HepG2 (cell line): ENCODE measurements around the gene ZNF433. TPM values are rescaled to one million over a fixed set of nuclear protein-coding genes. Genes with fewer than 3 reads are reported as not detected.

Experiments
- ATF1 ChIP-seq: IDR thresholded peaks from 2 replicates; pipeline ENCODE4 v1.6.1; 2016; ENCODE audit warnings: mild to moderate bottlenecking, control low read depth
- HDAC6 ChIP-seq: fragments of 200-600 bp; sonication (generic); IDR thresholded peaks from 2 replicates; pipeline ENCODE4 v1.7.0; 2017; ENCODE audit warnings: mild to moderate bottlenecking, antibody characterized with exemption, low read length, low read depth
- ZFX ChIP-seq: sonication (generic); formaldehyde crosslinking; IDR thresholded peaks from 2 replicates; pipeline ENCODE4 v1.4.0; 2020; ENCODE audit warnings: mild to moderate bottlenecking, low read depth, missing genetic modification reagents, moderate library complexity
- ZNF891 ChIP-seq: sonication (generic); formaldehyde crosslinking; IDR thresholded peaks from 2 replicates; pipeline ENCODE4 v1.5.0; 2020; ENCODE audit warnings: mild to moderate bottlenecking, missing genetic modification reagents
- polyA plus RNA-seq, 8 experiments: library from polyadenylated mRNA; depleted of rRNA in 3 of 8; stranded (reverse) in 7 of 8; unstranded in 1 of 8; fragments of >200 nt; fragmentation: Illumina TruSeq in 4 of 8; extraction: Trizol in 4 of 8; gene quantifications; 2 replicates each; pipeline versions ENCODE4 v1.2.1 to v1.2.3, GENCODE V29; 2011 to 2016; ENCODE audit warnings: low read depth in 4 of 8, missing spikeins in 1 of 8, mixed read lengths in 1 of 8; ENCODE audit not compliant: insufficient read depth in 1 of 8
- total RNA-seq, 5 experiments: library from RNA; depleted of rRNA; stranded (reverse); fragments of >200 nt; fragmentation: Illumina TruSeq; extraction: Trizol; gene quantifications; 2 replicates each; pipeline ENCODE4 v1.2.3, GENCODE V29; 2016; ENCODE audit warnings: low read depth in 1 of 5
- TF ChIP-seq, protein P1 (sequence below): sonication (generic); formaldehyde crosslinking; IDR thresholded peaks from 2 replicates; pipeline ENCODE4 v1.5.1; 2020; ENCODE audit warnings: missing genetic modification reagents, mild to moderate bottlenecking, borderline replicate concordance
- TF ChIP-seq, protein P2 (sequence below): sonication (generic); formaldehyde crosslinking; IDR thresholded peaks from 2 replicates; pipeline ENCODE4 v1.5.0; 2020; ENCODE audit warnings: missing genetic modification reagents, mild to moderate bottlenecking, borderline replicate concordance
- TF ChIP-seq, protein P3 (sequence below): sonication (generic); formaldehyde crosslinking; IDR thresholded peaks from 2 replicates; pipeline ENCODE4 v1.8.1; 2023; ENCODE audit warnings: mild to moderate bottlenecking, moderate library complexity, missing genetic modification reagents
- TF ChIP-seq, protein P4 (sequence below): sonication (generic); formaldehyde crosslinking; IDR thresholded peaks from 2 replicates; pipeline ENCODE4 v1.4.0; 2020; ENCODE audit warnings: missing genetic modification reagents, mild to moderate bottlenecking, borderline replicate concordance
- TF ChIP-seq, protein P5 (sequence below): sonication (generic); formaldehyde crosslinking; IDR thresholded peaks from 2 replicates; pipeline ENCODE4 v1.4.0; 2020; ENCODE audit warnings: missing genetic modification reagents
- TF ChIP-seq, protein P6 (sequence below): sonication (generic); formaldehyde crosslinking; IDR thresholded peaks from 2 replicates; pipeline ENCODE4 v1.5.0; 2020; ENCODE audit warnings: mild to moderate bottlenecking, missing genetic modification reagents, borderline replicate concordance
- TF ChIP-seq, protein P7 (sequence below): sonication (generic); formaldehyde crosslinking; IDR thresholded peaks from 2 replicates; pipeline ENCODE4 v1.5.0; 2020; ENCODE audit warnings: mild to moderate bottlenecking, missing genetic modification reagents

Gene ZNF433
- total and polyA plus RNA-seq, 2 of the 13 experiments (the other 11 are each of a cell fraction or from before 2014, with no cell fraction given) = 1.8 to 4.9 TPM

DNA sequence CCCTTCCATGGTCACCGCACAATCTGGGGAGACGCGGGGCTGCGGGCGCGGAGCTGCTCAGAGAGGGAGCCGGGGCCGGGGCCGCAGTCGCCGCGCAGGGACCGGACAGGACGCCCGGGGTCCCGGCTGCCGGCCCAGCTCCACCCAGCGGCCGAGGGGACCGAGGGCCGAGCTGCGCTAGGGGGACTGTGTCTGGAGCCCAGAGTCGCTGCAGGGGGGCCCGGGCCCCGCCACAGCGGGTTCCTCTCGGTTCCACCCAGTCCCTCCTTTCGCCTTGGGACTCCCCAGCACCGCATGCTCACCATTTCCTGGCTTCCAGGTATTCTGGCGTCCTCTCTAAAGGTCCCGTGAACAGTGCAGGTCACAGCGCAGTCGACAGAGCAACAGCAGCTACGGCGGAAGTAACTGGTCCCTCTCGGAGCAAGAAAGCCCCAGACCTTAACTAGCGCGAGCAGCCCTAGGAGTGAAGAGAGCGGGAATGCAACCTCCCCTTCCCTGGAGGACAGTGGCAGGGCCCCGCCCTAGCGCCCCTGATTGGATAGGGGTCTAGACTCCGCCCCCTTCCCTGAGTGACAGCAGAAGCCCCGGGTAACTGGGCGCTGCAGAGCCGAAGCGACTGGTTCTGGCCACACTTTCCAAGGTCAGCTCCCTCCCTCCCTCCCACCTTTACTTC is 17.2 kb upstream of the ZNF433 start, which contains the start of gene ZNF878 (continued):
- TF ChIP-seq, protein P1, sequence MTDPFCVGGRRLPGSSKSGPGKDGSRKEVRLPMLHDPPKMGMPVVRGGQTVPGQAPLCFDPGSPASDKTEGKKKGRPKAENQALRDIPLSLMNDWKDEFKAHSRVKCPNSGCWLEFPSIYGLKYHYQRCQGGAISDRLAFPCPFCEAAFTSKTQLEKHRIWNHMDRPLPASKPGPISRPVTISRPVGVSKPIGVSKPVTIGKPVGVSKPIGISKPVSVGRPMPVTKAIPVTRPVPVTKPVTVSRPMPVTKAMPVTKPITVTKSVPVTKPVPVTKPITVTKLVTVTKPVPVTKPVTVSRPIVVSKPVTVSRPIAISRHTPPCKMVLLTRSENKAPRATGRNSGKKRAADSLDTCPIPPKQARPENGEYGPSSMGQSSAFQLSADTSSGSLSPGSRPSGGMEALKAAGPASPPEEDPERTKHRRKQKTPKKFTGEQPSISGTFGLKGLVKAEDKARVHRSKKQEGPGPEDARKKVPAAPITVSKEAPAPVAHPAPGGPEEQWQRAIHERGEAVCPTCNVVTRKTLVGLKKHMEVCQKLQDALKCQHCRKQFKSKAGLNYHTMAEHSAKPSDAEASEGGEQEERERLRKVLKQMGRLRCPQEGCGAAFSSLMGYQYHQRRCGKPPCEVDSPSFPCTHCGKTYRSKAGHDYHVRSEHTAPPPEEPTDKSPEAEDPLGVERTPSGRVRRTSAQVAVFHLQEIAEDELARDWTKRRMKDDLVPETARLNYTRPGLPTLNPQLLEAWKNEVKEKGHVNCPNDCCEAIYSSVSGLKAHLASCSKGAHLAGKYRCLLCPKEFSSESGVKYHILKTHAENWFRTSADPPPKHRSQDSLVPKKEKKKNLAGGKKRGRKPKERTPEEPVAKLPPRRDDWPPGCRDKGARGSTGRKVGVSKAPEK (CRISPR knock-in tag) = peak; percentile 91; the same call in 1 of the 2 replicates
- TF ChIP-seq, protein P2, sequence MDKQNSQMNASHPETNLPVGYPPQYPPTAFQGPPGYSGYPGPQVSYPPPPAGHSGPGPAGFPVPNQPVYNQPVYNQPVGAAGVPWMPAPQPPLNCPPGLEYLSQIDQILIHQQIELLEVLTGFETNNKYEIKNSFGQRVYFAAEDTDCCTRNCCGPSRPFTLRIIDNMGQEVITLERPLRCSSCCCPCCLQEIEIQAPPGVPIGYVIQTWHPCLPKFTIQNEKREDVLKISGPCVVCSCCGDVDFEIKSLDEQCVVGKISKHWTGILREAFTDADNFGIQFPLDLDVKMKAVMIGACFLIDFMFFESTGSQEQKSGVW = 0 out of 2 replicates have a peak, but pooled peaks have one; percentile 74
- TF ChIP-seq ZNF891 (CRISPR knock-in tag) (peak; percentile 94; the same call in 1 of the 2 replicates), HDAC6 (no peak), ZFX (CRISPR knock-in tag) (peak; percentile 87), ATF1 (CRISPR knock-in tag) (no peak)
- TF ChIP-seq, protein P3, sequence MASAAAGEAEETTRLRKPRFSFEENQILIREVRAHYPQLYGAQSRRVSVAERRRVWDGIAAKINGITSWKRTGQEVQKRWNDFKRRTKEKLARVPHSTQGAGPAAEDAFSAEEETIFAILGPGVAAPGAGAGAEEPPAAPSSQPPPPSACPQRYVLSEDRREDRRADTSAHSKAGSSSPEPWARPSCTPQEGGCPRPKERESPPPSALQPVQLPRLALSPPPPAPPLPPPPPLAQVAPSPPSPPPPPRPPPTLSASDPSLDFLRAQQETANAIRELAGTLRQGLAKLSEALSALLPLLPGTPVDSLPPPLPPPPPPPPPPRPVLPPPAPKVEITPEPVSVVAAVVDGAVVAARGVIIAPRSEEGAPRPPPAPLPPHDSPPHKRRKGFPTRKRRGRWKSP (CRISPR knock-in tag) = peak; percentile 92
- TF ChIP-seq, protein P4, sequence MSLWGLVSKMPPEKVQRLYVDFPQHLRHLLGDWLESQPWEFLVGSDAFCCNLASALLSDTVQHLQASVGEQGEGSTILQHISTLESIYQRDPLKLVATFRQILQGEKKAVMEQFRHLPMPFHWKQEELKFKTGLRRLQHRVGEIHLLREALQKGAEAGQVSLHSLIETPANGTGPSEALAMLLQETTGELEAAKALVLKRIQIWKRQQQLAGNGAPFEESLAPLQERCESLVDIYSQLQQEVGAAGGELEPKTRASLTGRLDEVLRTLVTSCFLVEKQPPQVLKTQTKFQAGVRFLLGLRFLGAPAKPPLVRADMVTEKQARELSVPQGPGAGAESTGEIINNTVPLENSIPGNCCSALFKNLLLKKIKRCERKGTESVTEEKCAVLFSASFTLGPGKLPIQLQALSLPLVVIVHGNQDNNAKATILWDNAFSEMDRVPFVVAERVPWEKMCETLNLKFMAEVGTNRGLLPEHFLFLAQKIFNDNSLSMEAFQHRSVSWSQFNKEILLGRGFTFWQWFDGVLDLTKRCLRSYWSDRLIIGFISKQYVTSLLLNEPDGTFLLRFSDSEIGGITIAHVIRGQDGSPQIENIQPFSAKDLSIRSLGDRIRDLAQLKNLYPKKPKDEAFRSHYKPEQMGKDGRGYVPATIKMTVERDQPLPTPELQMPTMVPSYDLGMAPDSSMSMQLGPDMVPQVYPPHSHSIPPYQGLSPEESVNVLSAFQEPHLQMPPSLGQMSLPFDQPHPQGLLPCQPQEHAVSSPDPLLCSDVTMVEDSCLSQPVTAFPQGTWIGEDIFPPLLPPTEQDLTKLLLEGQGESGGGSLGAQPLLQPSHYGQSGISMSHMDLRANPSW (CRISPR knock-in tag) = peak; percentile 31; the same call in 1 of the 2 replicates
- TF ChIP-seq, protein P5, sequence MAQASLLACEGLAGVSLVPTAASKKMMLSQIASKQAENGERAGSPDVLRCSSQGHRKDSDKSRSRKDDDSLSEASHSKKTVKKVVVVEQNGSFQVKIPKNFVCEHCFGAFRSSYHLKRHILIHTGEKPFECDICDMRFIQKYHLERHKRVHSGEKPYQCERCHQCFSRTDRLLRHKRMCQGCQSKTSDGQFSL (CRISPR knock-in tag) = peak; percentile 28; the same call in 1 of the 2 replicates
- TF ChIP-seq, protein P6, sequence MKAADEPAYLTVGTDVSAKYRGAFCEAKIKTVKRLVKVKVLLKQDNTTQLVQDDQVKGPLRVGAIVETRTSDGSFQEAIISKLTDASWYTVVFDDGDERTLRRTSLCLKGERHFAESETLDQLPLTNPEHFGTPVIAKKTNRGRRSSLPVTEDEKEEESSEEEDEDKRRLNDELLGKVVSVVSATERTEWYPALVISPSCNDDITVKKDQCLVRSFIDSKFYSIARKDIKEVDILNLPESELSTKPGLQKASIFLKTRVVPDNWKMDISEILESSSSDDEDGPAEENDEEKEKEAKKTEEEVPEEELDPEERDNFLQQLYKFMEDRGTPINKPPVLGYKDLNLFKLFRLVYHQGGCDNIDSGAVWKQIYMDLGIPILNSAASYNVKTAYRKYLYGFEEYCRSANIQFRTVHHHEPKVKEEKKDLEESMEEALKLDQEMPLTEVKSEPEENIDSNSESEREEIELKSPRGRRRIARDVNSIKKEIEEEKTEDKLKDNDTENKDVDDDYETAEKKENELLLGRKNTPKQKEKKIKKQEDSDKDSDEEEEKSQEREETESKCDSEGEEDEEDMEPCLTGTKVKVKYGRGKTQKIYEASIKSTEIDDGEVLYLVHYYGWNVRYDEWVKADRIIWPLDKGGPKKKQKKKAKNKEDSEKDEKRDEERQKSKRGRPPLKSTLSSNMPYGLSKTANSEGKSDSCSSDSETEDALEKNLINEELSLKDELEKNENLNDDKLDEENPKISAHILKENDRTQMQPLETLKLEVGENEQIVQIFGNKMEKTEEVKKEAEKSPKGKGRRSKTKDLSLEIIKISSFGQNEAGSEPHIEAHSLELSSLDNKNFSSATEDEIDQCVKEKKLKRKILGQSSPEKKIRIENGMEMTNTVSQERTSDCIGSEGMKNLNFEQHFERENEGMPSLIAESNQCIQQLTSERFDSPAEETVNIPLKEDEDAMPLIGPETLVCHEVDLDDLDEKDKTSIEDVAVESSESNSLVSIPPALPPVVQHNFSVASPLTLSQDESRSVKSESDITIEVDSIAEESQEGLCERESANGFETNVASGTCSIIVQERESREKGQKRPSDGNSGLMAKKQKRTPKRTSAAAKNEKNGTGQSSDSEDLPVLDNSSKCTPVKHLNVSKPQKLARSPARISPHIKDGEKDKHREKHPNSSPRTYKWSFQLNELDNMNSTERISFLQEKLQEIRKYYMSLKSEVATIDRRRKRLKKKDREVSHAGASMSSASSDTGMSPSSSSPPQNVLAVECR = peak; percentile 91
- TF ChIP-seq, protein P7, sequence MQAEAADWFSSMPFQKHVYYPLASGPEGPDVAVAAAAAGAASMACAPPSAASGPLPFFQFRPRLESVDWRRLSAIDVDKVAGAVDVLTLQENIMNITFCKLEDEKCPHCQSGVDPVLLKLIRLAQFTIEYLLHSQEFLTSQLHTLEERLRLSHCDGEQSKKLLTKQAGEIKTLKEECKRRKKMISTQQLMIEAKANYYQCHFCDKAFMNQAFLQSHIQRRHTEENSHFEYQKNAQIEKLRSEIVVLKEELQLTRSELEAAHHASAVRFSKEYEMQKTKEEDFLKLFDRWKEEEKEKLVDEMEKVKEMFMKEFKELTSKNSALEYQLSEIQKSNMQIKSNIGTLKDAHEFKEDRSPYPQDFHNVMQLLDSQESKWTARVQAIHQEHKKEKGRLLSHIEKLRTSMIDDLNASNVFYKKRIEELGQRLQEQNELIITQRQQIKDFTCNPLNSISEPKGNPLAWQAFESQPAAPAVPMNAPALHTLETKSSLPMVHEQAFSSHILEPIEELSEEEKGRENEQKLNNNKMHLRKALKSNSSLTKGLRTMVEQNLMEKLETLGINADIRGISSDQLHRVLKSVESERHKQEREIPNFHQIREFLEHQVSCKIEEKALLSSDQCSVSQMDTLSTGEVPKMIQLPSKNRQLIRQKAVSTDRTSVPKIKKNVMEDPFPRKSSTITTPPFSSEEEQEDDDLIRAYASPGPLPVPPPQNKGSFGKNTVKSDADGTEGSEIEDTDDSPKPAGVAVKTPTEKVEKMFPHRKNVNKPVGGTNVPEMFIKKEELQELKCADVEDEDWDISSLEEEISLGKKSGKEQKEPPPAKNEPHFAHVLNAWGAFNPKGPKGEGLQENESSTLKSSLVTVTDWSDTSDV (CRISPR knock-in tag) = 0 out of 2 replicates have a peak, but pooled peaks have one; percentile 34
